Gastroesophageal sphincter (tissue), 4 donors: ENCODE data around the gene PDZD7. TPM values are rescaled to one million over a fixed set of nuclear protein-coding genes. Genes with fewer than 3 reads are reported as not detected.

Experiments used
- ATAC-seq: fragments of 150-250 bp; one replicate; pipeline ENCODE4 v1.9.1; 2016; ENCODE audit warnings: mild to moderate bottlenecking, moderate library complexity
- H3K27ac ChIP-seq, 4 donors: fragments of 200-600 bp; sonication (generic) in 3 of 4; 1 replicate in 3 of 4; 2 replicates in 1 of 4; pipeline ENCODE4 v1.5.1; 2016 to 2019
- H3K27me3 ChIP-seq: fragments of 200-600 bp; sonication (generic); one replicate; pipeline ENCODE4 v1.5.1; 2019
- H3K36me3 ChIP-seq, 2 donors: fragments of 200-600 bp; sonication (generic); one replicate each; pipeline ENCODE4 v1.5.1; 2019; ENCODE audit warnings: control low read depth in 1 of 2
- H3K4me1 ChIP-seq, 3 donors: fragments of 200-600 bp; sonication (generic); 1 replicate in 2 of 3; 2 replicates in 1 of 3; pipeline ENCODE4 v1.5.1; 2016 to 2019; ENCODE audit warnings: control low read depth in 2 of 3
- H3K4me3 ChIP-seq, 2 donors: fragments of 200-600 bp; sonication (generic); one replicate each; pipeline ENCODE4 v1.5.1; 2019; ENCODE audit warnings: mild to moderate bottlenecking in 1 of 2, moderate library complexity in 1 of 2
- H3K9me3 ChIP-seq, 3 donors: fragments of 200-600 bp; sonication (generic); one replicate each; pipeline ENCODE4 v1.5.1; 2017 to 2019; ENCODE audit warnings: control low read depth in 2 of 3
- EP300 ChIP-seq: sonication (generic); formaldehyde crosslinking; IDR thresholded peaks from one replicate; pipeline ENCODE4 v1.6.1; 2017; ENCODE audit warnings: antibody characterized with exemption, mild to moderate bottlenecking
- POLR2A ChIP-seq, 2 donors: fragments of 450-650 bp; IDR thresholded peaks; one replicate each; pipeline ENCODE4 v1.6.1; 2017; ENCODE audit warnings: antibody characterized with exemption in 2 of 2, mild to moderate bottlenecking in 2 of 2, moderate library complexity in 1 of 2
- POLR2AphosphoS5 ChIP-seq: sonication (generic); formaldehyde crosslinking; IDR thresholded peaks from one replicate; pipeline ENCODE4 v1.6.1; 2017; ENCODE audit warnings: antibody characterized with exemption
- WGBS, 2 donors: methylation state at CpG; one replicate each; pipeline ENCODE4 v1.1.5; 2018; ENCODE audit warnings: low coverage in 1 of 2; 5-methylcytosine and 5-hydroxymethylcytosine counted together
- total RNA-seq, 4 donors: library from RNA; depleted of rRNA; stranded (reverse); fragments of >200 nt; gene quantifications; one replicate each; pipeline ENCODE4 v1.1.0, GENCODE V29; 2016
- TF ChIP-seq, protein P1 (sequence below), 4 experiments: fragments of 200-600 bp in 2 of 4; fragments of 450-650 bp in 2 of 4; sonication (generic) in 1 of 4; IDR thresholded peaks; one replicate each; pipeline ENCODE4 v1.5.1; 2017 to 2019; ENCODE audit warnings: antibody characterized with exemption in 4 of 4, mild to moderate bottlenecking in 2 of 4, moderate library complexity in 2 of 4

PDZD7 gene
- total RNA-seq, 4 donors from 2014 or later = 0.31 to 0.54 (median 0.39) TPM; not detected in 1

DNA sequence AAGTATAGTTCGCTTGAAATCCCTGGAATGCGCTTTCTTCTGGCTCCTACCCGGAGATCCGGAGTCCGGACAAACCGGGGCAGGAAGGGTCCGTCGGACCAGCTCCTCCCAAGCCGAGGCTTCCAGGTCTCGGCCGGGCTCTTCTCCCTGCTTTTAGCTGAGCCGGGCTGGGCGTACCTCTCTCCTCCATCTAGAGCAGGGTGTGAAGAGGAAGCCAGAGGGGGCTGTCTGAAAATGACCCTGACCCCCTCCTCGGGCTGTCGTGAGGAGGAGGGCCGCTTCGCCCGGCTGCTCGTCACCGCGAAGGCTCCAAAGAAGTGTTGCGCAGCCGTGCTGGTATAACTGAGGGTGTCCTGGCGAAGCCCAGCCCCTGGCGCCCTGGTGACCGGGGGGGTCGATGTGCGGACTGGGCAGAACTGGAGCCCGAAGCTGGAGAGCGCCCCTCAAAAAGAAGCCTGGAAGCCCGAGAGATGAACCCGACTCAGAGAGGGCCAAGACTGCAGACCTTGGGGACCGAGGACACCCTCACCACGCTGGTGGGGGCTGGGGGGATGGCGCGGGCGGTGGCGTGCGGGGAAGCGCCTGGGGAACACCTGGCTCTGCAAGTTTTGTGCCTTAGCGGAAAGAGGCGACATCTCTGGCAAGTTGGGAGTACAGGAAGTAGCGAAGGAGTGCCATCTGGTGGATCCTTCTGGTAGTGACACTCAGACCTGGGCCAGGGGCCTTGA, 36.6 kb upstream of the PDZD7 start:
- Histone ChIP-seq H3K27me3 (peaks cover 69% of the 10 kb centered on the region), H3K36me3 (no peaks in the 10 kb centered on the region), H3K4me3 (peak overlapping the region; percentile 29 to 58), H3K9me3 (no peaks in the 10 kb centered on the region), H3K27ac (peak overlapping the region in 3 of 4 donors; percentile 2 to 78 (median 57)), H3K4me1 (peaks cover 0 to 45% (median 19%) of the 10 kb centered on the region in 3 donors)
- WGBS, 2 donors = 0 to 5% methylated on average over 4 to 5 of the region's 43 CpGs
- peak; percentile 54 for ATAC-seq
- TF ChIP-seq, protein P1, sequence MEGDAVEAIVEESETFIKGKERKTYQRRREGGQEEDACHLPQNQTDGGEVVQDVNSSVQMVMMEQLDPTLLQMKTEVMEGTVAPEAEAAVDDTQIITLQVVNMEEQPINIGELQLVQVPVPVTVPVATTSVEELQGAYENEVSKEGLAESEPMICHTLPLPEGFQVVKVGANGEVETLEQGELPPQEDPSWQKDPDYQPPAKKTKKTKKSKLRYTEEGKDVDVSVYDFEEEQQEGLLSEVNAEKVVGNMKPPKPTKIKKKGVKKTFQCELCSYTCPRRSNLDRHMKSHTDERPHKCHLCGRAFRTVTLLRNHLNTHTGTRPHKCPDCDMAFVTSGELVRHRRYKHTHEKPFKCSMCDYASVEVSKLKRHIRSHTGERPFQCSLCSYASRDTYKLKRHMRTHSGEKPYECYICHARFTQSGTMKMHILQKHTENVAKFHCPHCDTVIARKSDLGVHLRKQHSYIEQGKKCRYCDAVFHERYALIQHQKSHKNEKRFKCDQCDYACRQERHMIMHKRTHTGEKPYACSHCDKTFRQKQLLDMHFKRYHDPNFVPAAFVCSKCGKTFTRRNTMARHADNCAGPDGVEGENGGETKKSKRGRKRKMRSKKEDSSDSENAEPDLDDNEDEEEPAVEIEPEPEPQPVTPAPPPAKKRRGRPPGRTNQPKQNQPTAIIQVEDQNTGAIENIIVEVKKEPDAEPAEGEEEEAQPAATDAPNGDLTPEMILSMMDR (IDR thresholded peaks at IDR 0.05) = peak; percentile 89 to 94 (median 91)
- TF ChIP-seq POLR2AphosphoS5 = no peak

DNA sequence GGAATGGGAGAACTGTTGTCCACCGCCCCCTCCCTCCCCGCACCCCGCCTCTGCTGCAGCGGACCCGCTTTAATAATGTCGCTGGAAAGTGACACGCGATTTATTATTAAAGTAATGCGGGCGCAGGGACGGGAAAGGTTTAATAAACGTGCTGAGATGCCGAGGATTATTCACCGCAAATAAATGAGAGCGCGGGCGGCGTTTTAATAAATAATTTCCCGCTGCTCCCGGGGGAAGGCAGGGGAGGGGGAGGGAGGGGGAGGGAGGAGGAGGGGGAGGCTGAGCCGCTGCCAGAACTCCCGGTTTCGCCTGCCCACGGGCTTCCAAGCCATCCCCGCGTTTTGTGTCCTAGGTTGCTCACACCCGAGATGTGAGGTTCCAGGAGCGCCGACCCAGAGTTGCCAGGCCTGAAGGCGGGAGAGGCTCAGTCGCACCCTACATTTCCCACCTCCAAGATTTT, 36.0 kb upstream of the PDZD7 start:
- WGBS, 2 donors = 0% methylated on average over 4 to 9 of the region's 31 CpGs
- peak overlapping the region in 3 of 4 donors; percentile 57 to 78 (median 63) for H3K27ac ChIP-seq
- no peak for ATAC-seq
- H3K4me1 ChIP-seq = peaks cover 0 to 51% (median 25%) of the 10 kb centered on the region in 3 donors
- no peak for TF ChIP-seq POLR2A (IDR thresholded peaks at IDR 0.05)
- TF ChIP-seq, protein P1 (IDR thresholded peaks at IDR 0.05) = no peak
- no peak for TF ChIP-seq EP300
- no peak for TF ChIP-seq POLR2AphosphoS5
- peak overlapping the region; percentile 29 to 58 for H3K4me3 ChIP-seq
- H3K36me3 ChIP-seq = no peaks in the 10 kb centered on the region
- H3K9me3 ChIP-seq = no peaks in the 10 kb centered on the region
- H3K27me3 ChIP-seq = peaks cover 69% of the 10 kb centered on the region

DNA sequence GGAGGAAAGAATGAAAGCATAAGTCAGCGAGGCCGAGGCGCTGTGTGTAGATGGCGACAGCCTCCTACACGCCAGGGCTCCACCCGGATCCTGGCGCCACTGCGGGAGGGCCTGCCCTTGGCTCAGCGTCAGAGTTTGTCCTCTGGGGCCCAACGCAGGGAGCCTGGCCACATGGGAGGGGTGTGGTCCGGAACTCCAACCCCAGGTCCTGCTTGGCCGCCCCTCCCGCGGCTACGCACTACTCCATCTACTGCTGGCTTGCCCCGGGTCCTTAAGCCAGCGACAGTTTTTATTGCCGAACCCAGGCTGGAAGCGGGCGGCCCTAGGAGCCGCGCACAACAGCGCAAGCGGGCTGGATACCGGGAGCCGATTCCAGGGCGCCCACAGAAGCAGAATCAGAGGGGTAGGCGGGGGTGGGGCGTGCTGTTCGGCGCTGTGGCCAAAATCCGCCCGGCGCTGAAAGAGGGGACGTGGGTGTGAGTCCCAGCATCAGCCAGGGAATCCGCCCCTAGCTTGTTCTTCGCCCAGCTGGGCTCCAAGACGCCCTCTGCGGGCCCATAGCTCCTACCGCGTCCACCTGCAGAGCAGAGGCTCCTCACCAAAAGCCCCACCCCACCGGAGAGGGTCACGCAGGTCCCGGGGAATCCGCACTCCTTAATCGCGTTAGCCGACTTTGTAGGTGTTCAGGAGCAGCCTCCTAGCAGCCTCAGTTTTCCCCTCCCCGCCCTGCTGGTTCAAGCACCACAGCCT, 35.4 kb upstream of the PDZD7 start:
- peaks cover 63% of the 10 kb centered on the region for H3K27me3 ChIP-seq
- 0% methylated on average over 2 to 7 of the region's 49 CpGs for WGBS, 2 donors
- no peaks in the 10 kb centered on the region for H3K36me3 ChIP-seq
- peak overlapping the region; percentile 29 to 58 for H3K4me3 ChIP-seq
- peak; percentile 69 for ATAC-seq
- TF ChIP-seq POLR2AphosphoS5 (no peak), POLR2A (IDR thresholded peaks at IDR 0.05) (no peak), EP300 (no peak)
- TF ChIP-seq, protein P1 (IDR thresholded peaks at IDR 0.05) = peak in 3 of 4 experiments; percentile 34 to 57 (median 39)
- peaks cover 0 to 57% (median 31%) of the 10 kb centered on the region in 3 donors for H3K4me1 ChIP-seq
- H3K9me3 ChIP-seq = no peaks in the 10 kb centered on the region
- H3K27ac ChIP-seq = peak overlapping the region in 3 of 4 donors; percentile 57 to 78 (median 63)

DNA sequence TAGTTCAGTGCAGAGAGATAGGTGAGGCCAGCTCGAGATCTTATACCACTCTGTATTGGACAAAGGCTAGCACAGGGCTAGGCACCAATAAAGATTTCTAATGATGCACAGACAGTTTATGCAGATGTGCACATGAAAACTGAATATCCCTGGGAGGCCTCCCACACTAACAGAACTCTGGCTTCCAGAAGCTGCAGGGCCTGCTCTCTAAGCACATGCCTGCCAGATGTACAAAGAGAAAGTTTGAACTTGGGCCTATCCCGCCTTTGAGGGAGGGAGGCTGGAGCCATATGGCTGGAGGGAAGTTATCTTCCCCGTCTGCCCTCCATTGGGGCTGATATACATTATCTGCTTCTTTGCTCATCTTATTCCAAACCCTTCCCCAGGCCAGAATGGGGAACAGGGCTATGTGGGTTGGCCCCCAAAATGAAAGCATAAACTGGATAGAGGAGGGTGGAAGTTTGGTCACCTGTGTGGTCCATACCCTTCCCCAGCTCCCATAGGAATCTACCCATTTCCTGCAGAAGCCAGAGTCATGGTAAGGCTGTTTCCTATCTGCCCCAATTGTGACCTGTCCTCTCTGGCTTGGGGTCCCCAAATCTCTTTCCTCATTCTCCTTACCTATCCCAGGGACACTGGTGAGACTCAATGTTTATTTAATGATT, 34.7 kb upstream of the PDZD7 start:
- 43 to 67% methylated on average over 2 of the region's 3 CpGs for WGBS, 2 donors
- Histone ChIP-seq H3K27ac (peak overlapping the region in 3 of 4 donors; percentile 57 to 78 (median 63)), H3K36me3 (no peaks in the 10 kb centered on the region), H3K4me1 (peaks cover 0 to 62% (median 33%) of the 10 kb centered on the region in 3 donors), H3K27me3 (peaks cover 59% of the 10 kb centered on the region), H3K4me3 (peak overlapping the region in 1 of 2 donors; percentile 58), H3K9me3 (no peaks in the 10 kb centered on the region)
- ATAC-seq = no peak
- TF ChIP-seq, protein P1 (IDR thresholded peaks at IDR 0.05) = no peak
- TF ChIP-seq POLR2A (IDR thresholded peaks at IDR 0.05) (no peak), EP300 (no peak), POLR2AphosphoS5 (no peak)
